A673 (cell line): ENCODE data around the gene ZNF705A.
"Not testable (repeated sequence)": the region's sequence is repeated elsewhere in the genome, so short reads cannot be mapped to it uniquely, and the experiment has no call there.

ENCODE experiments used
- CTCF ChIP-seq: fragments of 300-800, 200-600 bp; sonication (generic); conservative IDR thresholded peaks from 2 replicates; pipeline ENCODE4 v1.5.1; 2017; ENCODE audit warnings: low read depth, mild to moderate bottlenecking, antibody characterized with exemption, low read length, moderate library complexity, mixed read lengths
- EZH2 ChIP-seq: fragments of 200-600 bp; sonication (generic); IDR thresholded peaks from 2 replicates; pipeline ENCODE4 v1.6.1; 2017; ENCODE audit warnings: borderline replicate concordance, low read depth, mild to moderate bottlenecking, mixed read lengths, antibody characterized with exemption, low read length; ENCODE audit not compliant: poor library complexity, severe bottlenecking

GRCh38 chr12:8223646-8224045 lies 66.8 kb downstream of the ZNF705A start:
- TF ChIP-seq CTCF, EZH2: not testable (repeated sequence)
